Gastrocnemius medialis (tissue), 4 donors: Measurements from ENCODE around the gene POMT2.

Source experiments
- POLR2A ChIP-seq, 2 donors: fragments of 450-650 bp; IDR thresholded peaks; one replicate each; pipeline ENCODE4 v1.6.1; 2017; ENCODE audit warnings: antibody characterized with exemption in 2 of 2, mild to moderate bottlenecking in 2 of 2, moderate library complexity in 2 of 2
- TF ChIP-seq, protein P1 (sequence below), 5 experiments: fragments of 450-650 bp in 3 of 5; fragments of 200-600 bp in 2 of 5; sonication (generic) in 2 of 5; IDR thresholded peaks in 4 of 5; conservative IDR thresholded peaks in 1 of 5; 1 replicate in 4 of 5; 2 replicates in 1 of 5; pipeline ENCODE4 v1.5.1; 2016 to 2019; ENCODE audit warnings: antibody characterized with exemption in 5 of 5, mild to moderate bottlenecking in 3 of 5, moderate library complexity in 3 of 5

DNA sequence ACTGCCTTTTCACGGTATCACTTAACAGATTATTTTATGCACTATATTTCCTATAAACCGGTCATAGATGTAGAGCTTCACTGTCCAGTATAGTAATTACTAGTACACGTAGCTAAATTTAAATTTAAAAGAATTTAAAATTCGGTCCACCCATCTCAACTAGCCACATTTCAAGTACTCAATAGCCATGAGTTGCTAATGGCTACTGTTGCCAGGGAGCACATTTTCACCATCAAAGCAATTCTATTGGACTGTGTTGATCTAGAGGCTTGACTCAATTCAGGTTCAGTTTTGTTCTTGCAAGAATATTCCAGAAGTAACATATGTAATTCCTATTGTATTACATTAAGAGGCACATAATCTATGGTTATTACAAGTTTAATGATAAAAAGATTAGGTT is 36.2 kb upstream of the POMT2 start:
- TF ChIP-seq, protein P1, sequence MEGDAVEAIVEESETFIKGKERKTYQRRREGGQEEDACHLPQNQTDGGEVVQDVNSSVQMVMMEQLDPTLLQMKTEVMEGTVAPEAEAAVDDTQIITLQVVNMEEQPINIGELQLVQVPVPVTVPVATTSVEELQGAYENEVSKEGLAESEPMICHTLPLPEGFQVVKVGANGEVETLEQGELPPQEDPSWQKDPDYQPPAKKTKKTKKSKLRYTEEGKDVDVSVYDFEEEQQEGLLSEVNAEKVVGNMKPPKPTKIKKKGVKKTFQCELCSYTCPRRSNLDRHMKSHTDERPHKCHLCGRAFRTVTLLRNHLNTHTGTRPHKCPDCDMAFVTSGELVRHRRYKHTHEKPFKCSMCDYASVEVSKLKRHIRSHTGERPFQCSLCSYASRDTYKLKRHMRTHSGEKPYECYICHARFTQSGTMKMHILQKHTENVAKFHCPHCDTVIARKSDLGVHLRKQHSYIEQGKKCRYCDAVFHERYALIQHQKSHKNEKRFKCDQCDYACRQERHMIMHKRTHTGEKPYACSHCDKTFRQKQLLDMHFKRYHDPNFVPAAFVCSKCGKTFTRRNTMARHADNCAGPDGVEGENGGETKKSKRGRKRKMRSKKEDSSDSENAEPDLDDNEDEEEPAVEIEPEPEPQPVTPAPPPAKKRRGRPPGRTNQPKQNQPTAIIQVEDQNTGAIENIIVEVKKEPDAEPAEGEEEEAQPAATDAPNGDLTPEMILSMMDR (IDR thresholded peaks at IDR 0.05 in 4 of 5, conservative IDR thresholded peaks at IDR 0.05 in 1 of 5), result no peak
- TF ChIP-seq POLR2A (IDR thresholded peaks at IDR 0.05), result no peak
